H4 (cell line): ENCODE data around the gene CELF6. TPM values are rescaled to one million over a fixed set of nuclear protein-coding genes. Genes with fewer than 3 reads are reported as not detected.
A peak's percentile ranks its signal among the peaks of the same experiment; 100 is the strongest.

Experiments used
- DNase-seq: peaks from one replicate; pipeline ENCODE4 v3.0.0-alpha.2; 2015; ENCODE audit warnings: low spot score
- total RNA-seq: library from RNA; depleted of rRNA; stranded (reverse); fragments of >200 nt; shearing (Covaris generic); gene quantifications from 2 replicates; pipeline ENCODE4 v1.2.3, GENCODE V29; 2014; rRNA removed

Gene CELF6
- not detected in 2 replicates for total RNA-seq

DNA sequence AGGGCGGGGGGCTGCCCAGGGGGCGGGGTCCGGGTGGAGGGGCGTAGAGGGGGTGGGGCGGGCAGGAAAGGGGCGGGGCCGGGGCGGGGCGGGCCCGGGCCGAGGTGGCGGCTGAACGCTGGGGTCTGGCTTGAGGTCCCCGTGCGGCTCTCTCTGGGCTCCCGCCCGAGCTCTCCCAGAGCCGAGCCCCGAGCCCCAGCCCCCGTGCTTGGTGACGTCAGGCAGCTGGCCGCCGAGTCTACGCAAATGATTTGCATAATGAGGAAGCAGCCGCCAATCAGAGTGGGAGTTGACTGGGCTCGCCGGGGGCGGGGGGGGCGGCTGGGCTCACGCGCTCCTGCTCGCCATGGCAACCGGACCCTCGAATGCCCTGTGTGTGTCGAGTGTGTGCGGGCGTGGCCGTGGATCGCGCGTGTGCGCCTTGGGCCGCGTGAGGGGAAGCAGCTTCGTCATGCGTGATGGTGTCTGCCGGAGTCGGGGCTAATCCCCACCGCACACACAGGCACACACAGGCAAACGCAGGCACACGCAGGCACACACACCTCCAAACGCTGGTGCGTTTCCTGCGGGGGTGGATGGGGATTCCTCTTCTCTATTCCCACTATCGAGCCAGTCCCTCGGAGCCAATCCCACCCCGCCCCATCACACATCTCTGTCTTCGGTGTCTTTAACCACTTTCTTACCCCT is at the start of gene CELF6:
Gene CELF6, minus strand, starts transcription at position 173 of the 687 bp plus-strand sequence. CDS start 283 bp downstream, outside the sequence.
- DNase-seq = peak; percentile 80

DNA sequence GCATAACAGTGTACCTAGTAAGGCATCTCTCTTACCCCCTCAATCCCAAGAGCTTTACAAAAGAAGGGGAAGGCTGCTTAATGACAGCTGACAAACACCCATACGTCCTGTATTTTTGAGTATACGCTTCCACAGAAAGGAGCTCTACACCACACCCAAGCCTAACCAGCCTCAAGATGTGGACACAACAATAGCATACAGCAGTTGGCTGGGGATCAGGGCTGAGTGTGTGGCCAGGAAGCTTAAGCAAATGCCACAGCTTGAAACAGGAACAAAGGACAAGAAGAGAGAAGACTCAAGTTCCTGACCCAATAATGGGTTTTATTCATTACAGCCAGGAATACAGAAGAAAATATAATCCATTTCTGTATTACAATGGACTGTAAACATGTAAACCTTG is 48.9 kb upstream of the CELF6 start:
- no peak for DNase-seq

DNA sequence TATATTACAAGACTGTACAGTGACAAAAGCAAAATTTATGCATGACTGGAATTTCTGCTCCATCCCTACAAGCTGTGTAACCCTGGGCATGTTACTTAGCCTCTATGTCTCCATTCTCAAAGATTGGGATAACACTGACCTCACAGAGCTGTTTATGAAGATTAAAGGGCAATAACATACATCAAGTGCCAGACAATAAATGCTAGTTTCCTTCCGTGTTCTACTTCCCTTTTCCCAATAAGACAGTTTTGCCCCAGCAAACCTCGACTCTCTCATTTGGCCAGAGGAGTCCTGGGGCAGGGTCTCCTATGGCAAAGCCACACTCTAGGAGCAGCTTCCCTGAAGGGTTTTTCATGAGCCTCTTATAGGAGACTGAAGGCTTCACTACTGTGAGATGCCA is 48.4 kb upstream of the CELF6 start:
- no peak for DNase-seq

DNA sequence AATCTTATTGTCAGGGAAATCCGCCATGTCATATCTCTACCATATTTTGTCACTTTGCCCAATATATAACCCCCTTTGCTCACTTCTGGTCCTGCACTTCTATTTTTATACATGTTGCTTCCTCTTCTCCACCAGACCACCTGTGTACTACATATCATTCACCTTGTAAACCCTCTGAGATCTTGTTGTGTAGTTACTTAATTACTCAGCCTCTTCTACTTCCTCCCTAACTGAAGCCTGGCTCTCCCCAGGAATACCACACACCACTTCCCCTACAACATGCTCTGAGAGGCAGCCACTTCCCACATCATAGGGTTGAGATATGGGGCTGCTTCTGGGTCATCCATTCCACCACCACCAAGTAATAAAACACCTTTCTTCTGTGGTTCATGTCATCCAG is 45.9 kb upstream of the CELF6 start:
- no peak for DNase-seq

DNA sequence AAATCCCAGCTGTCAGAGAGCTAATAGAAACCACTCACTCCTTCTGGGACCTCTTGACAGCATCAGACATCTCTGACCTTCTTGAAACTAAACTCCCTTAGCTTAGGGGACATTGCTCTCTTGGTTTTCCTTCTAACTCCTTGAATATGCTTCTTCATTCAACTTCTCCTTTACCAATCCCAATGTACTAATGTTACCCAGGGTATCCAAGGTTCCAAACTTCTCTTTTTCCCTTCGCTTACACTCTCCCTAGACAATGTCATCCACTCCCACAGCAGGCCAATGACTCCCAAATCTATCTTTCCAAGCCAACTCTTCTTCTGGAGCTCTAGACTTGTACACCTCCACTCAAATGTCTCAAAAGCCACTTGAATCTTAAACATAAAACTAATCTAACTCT is 41.2 kb upstream of the CELF6 start:
- DNase-seq = no peak

DNA sequence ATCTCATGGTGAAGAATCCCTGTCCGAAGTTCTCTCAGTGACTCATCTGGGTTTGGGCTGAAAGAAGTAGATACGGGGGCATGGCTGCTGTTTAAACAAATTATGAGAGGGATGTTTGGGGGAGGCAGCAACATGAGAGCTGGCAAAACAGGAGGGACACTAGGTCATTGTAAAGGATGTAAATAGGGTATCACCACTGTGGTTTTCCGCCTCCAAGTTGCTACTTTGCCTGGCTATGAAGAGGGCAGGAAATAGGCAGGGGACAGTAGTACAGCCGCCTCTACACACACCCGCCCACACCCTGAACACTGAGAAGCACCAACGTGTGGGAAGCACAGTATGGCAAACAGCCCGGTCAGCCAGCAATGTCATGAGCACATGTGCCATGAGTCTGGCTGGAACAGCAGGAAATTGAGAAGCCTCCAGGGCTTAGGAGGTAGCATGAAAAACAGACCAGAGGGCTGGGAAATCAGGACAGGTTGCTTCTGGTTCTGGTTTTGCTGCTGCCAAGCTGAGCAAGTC is 38.8 kb upstream of the CELF6 start:
- peak; percentile 82 for DNase-seq

DNA sequence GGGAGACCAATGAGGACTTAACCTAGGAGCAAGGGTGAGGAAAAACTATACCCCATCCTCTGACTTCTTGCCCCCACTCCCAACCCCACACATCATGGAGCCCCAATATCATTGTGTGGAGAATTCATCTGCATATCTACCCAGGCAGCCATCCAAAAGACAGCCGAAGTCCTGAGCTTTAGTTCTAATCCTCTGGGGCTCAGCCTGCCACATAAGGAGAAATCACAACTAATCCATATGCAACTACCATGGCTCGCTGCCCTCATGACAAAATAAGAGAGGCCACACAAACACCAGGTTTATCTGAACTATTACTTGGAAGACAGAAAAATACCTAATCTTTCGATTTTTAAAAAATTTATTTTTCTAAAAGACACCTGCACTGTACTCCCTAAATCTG is 38.2 kb upstream of the CELF6 start:
- no peak for DNase-seq

DNA sequence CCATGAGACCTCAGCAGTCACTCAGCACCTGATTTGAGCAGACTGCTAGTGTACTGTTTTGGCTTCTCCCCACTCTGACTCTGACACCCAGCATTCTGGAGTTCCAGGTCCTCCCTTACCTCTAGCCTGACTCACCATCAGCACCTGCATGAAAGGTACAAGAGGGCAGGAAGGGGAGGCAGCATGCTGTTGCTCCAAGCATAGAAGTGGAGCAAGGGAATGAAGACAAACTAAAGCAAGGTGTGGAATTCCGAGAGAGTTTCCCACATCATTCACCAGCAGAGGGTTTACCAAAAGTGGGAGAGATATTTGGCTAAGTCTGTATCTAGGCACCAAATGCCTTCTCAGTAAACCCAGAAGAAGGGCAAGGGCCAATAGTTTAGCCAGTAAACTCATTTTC is 34.5 kb upstream of the CELF6 start:
- DNase-seq = no peak

DNA sequence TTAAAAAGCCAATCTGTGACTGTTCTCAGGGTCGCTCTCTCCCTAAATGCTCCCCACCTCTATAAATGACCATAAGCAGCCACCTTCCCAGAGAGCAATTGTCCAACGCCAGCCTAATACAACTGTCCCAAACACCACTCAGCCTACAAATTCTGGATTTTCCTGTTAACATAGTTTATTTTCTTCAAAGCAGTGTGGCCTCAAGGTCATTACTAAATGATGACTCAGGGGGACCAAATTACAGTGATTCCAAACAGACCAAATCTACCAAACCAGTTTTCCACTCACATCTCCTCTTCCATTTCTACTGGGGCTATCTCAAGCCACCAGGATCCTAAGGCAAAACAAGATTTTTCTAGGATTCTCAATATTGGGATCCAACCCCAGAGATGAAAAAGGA is 33.3 kb upstream of the CELF6 start:
- DNase-seq = no peak

DNA sequence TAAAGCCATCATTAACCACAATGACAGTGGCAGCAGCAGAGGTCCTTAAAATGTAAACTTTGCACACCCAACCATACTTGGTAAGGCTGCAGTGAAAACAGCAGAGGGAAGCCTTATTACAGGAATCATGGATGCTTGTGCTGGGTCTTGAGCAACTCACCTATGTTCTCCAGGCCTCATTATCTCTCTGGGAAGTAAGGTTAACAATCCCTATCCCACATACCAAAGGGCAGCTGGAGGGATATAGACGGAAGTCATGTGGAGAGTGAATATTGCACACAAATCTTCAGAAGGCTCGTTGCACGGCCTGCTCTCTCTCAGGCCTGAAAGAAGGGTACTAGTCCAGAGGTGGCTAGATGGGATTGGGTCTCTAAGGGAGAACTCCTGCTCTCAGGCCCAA is 25.8 kb upstream of the CELF6 start:
- DNase-seq = no peak

DNA sequence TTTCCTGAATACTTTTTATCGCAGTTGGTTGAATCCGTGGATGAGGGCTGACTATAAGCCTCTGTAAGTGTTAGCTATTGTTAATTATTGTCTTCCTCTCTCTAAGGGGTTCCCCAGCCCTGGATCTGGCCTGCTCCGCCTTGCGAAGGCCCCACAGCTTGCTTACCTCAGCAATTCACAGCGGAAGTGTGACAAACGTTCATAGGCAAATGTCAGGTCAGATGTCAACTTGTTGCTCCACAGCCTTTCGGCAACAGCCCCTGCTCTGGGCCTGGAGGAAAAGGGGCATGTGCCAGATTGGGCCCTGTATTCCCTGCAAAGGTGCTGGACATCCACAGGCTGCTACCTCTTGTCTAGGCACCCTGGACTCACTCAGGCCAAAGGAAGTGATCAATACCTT is 25.3 kb upstream of the CELF6 start:
- no peak for DNase-seq

DNA sequence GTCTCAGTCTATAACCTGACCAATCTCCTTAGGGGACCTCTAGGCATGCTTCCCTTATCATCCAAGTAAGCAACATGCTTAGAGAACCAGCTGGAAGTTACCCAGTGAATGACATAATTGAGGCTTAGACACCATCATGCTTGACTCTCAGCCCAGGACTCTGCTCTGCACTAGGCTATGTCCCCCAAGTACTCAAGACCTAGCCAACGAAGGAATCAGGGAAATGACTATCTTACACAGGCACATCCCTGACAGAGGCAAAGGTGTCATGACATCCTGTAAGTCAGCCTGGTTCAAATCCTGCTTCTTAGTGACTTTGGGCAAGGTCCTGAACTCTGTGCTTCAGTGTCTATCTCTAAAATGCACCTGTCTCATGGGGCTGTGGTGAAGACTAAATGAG is 24.6 kb upstream of the CELF6 start:
- no peak for DNase-seq

DNA sequence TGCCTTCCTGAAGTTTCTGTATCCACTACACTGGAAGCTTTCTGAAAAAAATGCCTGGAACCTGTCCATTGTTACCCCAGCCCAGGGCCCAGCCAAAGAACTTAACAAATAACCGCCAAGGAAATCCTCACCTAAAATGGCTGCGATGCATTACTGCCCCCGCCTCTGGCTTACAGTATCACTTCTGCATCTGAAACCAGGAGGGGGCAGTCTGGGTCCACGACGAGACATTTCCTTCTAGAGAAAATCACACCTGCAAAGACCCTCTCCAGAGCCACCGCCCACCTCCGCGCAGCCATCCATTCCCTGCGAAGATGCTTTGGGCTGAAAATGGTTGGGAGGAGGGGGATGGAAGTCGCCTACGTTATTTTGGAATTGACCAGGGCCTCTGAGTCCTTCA is 22.4 kb upstream of the CELF6 start:
- DNase-seq = no peak

DNA sequence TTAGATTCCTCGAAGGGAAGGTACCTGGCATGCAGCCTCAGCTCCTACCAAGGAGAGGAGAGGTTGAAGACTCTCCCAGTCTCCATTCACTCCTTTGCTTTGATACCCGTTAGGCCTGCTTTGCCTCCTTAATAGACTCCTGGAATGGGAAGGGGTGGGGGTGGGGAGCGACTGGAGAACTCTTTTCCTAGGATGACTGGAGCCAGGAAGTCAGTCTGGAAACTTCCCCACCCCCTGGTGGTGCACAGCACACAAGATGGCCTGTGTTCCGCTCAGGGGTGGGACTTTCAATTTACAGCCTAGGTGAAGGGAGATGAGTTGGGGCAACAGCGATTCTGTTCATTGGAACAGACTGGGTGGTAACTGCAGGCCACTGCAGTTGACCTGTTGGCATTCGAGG is 21.4 kb upstream of the CELF6 start:
- DNase-seq = peak; percentile 17

DNA sequence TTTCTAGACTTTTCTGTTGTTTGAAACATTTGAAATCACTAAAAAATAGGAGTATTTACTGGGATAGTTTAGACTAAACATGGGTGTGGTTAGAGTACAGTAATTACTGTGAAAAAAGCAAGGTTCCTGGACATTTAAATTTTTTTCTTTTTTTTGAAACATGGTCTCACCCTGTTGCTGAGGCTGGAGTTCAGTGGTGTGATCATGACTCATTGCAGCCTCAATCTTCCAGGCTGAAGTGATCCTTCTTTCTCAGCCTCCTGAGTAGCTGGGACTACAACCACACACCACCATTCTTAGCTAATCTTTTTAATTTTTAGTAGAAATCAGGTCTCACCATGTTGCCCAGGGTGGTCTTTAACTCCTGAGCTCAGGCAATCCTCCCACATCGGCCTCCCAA is 20.4 kb upstream of the CELF6 start:
- DNase-seq = peak; percentile 43

DNA sequence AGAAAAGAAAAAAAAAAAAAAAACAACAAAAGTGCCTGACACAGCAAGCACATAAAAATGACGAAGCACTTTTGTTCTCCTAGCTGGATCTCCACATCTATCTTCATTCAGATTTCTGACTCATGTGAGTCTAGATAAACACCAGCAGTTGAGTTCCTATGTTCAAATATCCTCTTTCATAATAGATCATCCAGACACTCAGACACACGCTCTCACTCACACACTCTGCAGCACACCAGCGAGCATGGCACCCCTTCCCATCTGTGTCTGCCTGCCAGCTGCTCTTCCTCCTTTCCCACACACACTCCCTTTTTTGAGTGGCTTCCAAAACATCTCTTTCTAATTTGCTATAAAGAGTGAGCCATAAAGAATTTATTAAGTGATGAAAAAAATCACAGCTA is 19.8 kb upstream of the CELF6 start:
- DNase-seq = peak; percentile 85

DNA sequence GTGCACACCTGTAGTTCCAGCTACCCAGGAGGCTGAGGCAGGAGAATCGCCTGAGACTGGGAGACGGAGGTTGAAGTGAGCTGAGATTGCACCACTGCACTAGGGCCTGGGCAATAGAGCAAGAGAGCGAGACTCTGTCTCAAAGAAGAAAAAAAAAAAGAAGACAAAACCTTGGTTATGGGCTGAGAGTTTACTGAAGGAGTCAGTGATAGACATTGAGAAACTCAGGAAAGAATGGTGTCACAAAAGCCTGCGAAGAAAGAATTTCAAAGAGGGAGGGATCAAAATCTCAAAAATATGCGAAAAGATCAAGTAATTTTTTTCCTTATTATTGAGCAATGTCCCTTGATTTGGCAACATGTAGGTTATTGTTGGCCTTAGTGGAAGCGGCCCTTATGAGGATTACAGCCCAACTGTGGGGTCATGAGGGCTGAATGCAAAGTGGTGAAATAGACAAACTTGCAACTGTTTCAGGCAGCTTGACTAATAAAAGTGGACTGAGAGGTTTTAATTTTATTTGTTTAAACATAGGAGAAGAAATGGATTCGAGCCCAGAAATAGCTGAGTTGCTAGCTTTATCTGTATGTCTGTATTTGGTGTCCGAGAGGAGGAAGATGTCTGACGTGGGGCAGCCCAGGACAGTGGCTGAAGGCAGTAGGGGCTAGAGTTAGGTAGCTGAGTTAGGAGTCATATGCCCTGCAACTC is 18.8 kb upstream of the CELF6 start:
- DNase-seq = no peak

DNA sequence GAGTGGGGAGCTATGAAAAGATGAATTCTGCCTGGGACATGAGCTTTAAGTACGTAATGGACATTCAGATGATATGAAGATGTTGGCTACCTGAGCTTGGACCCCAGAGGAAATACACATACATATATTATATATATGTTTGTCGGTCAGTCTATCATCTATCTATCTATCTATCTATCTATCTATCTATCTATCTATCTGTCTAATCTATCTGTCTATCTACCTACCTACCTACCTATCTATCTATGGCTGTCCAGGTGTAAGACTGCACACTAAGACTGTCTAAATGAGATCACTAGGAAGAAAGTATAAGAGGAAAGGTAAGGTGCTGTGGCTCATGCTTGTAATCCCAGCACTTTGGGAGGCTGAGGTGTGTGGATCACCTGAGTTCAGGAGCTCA is 18.2 kb upstream of the CELF6 start:
- no peak for DNase-seq

DNA sequence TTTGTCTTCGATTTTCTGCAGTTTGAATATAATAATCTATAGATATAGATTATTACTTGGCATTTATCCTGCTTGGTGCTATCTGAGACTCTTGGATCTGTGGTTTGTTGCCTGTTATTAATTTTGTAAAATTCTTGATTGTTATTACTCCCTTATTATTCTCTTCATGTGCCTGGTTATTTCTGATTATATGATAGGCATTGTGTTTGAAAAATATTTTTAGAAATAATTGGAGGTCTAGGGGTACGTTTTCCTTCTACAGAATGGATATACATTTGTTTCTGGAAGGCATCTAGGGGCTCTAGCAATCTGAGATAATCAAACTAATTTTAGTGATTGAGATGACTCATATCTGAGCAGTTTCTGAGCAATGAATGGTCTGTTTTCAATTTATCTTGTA is 14.9 kb upstream of the CELF6 start:
- DNase-seq = no peak

DNA sequence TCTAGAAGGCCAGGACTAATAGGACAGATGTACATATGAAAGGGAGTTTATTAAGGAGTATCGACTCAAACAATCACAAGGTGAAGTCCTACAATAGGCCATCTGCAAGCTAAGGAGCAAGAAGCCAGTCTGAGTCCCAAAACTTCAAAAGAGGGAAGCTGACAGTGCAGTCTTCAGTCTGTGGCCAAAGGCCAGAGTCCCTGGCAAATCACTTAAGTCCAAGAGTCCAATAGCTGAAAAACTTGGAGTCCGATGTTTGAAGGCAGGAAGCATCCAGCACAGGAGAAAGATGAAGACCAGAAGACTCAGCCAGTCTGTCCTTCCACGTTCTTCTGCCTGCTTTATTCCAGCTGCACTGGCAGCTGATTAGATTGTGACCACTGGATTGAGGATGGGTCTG is 11.1 kb upstream of the CELF6 start:
- DNase-seq = no peak

DNA sequence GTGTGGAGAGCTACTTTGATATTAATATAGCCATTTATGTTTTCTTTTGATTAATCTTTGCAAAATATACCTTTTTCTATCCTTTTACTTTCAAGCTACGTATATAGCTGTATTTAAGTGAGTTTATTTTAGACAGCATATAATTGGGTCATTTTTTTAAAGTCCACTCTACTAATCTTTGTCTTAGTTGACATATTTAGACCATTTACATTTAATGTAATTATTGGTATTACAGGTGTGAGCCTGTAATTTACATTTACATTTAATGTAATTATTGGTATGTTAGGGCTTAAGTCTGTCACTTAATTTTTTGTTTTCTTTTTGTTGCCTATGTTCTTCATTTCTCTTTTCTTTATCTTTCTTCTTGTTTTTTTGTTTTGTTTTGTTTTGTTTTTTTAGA is 3.8 kb upstream of the CELF6 start:
- no peak for DNase-seq

DNA sequence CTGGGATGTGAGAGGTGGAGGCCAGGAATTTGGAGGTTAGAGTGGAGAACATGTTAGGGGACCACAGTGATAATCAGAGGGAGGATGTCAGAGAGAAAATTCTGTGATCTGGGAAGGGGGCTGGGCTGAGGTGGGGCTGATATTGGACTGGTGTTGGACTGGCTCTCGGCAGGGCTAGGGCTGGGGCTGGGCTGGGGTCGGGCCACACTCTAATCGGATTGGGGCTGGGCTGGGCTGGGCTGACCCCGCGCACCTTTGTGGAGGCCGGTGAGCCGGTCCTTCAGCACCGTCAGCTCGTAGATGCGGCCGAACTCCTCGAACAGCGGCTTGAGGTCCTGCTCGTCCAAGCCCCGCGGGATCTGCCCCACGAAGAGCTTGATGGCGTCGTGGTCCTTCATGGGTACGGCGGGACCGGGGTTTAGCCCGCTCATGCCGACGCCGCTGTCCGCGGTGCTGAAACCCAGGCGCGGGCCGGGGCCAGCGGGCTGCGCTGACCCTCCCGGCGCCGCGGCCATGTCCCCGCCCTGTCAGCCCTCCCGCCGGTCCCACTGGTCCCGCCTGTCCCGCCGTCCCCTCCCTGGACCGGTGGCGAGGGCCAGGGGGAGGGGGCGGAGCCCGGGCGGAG is 485 bp downstream of the CELF6 start:
- peak; percentile 32 for DNase-seq

DNA sequence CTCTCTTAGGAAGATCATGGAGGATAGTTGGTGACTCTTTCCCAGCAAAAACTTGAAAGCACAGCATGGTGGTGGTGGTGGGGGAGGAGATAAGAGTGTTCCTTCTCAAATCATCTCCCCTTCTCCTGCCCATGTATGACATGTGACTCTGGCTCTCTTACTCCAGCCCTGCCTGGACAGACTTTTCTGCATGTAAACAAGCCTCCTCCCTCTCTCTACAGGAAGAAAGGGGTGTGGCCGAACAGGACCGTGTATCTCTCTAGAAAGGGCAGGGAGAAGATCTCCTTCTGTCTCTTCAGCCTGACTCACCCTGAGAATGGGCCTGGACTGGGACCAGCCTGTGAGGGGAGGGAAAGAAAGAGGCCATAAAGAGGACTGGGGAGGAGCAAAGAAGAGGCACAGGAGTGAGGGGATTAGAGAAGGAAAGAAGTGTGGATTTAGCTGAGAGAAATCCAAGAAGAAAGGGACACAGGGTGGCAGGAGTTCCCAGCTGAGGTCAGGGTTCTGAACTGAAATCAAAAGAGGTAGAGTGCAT is 1.5 kb downstream of the CELF6 start:
- DNase-seq = no peak
